Rectal smooth muscle tissue (tissue), 1 donor: Measurements from ENCODE around the gene PNMA8B.
A peak's percentile ranks its signal among the peaks of the same experiment; 100 is the strongest.
"Not testable (repeated sequence)": the region's sequence is repeated elsewhere in the genome, so short reads cannot be mapped to it uniquely, and the experiment has no call there.

Experiments used
- H3K27ac ChIP-seq: one replicate; pipeline ENCODE4 v1.7.0; 2013; ENCODE audit warnings: low read depth, low read length, inconsistent platforms
- H3K27me3 ChIP-seq: one replicate; pipeline ENCODE4 v1.7.0; 2013; ENCODE audit warnings: low read length; ENCODE audit not compliant: control insufficient read depth, insufficient read depth
- H3K36me3 ChIP-seq: one replicate; pipeline ENCODE4 v1.7.0; 2013; ENCODE audit warnings: low read length; ENCODE audit not compliant: control insufficient read depth, insufficient read depth
- H3K4me1 ChIP-seq: one replicate; pipeline ENCODE4 v1.7.0; 2013; ENCODE audit warnings: low read length; ENCODE audit not compliant: control insufficient read depth, insufficient read depth
- H3K4me3 ChIP-seq: one replicate; pipeline ENCODE4 v1.7.0; 2013; ENCODE audit warnings: low read length
- H3K9ac ChIP-seq: one replicate; pipeline ENCODE4 v1.7.0; 2013; ENCODE audit warnings: low read length

PNMA8B gene

DNA sequence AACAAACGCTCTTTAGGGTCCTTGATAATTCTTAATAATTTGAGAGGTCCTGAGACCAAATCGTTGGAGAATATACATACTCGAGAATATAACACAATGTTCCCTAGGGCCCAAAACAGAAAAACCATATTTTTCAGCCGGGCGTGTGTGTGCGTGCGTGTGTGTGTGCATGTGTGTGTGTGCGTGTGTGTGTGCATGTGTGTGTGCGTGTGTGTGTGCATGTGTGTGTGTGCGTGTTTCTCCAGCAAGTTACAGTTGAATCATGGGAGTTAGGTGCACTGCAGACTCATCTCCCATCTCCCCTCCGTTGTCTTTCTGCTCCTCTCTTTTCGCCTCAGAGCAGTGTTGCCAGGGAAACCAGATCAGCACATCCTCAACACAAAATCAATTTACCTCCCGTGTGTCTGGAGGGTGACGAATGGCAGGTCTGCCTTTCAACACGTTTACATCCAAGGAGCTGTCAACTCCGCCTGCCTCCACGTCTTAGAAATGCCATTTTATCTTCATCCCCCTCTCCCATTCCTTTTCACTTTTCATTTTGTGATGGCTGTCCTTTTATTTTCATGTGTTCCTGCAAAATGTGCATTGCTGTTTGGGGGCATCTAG, 8.3 kb upstream of the PNMA8B start:
- no peak overlapping the region for H3K9ac ChIP-seq

DNA sequence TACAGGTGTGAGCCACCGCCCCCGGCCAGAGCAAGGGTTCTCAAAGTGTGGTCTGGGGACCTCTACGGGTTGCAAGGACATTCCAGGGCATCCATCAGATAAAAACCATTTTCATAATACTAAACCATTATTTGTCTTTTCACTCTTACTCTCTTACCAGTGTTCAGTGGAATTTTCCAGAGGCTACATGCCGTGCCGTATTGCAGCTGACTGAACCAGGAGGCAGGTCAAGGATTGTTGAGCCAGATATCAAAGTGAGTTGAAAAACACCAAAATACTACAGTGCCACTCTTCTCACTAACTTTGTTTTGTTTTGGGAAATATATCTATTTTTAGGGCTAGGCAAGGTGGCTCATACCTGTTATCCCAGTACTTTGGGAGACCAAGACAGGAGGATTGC, 7.2 kb upstream of the PNMA8B start:
- Histone ChIP-seq H3K27me3 (no peaks in the 10 kb centered on the region), H3K9ac (no peak overlapping the region), H3K27ac (no peak overlapping the region), H3K4me1 (no peaks in the 10 kb centered on the region), H3K36me3 (no peaks in the 10 kb centered on the region), H3K4me3 (no peak overlapping the region)

More for the DNA sequence above, 8.3 kb upstream of the PNMA8B start:
- Histone ChIP-seq H3K27ac (no peak overlapping the region), H3K27me3 (no peaks in the 10 kb centered on the region), H3K4me3 (no peak overlapping the region), H3K4me1 (no peaks in the 10 kb centered on the region), H3K36me3 (no peaks in the 10 kb centered on the region)

DNA sequence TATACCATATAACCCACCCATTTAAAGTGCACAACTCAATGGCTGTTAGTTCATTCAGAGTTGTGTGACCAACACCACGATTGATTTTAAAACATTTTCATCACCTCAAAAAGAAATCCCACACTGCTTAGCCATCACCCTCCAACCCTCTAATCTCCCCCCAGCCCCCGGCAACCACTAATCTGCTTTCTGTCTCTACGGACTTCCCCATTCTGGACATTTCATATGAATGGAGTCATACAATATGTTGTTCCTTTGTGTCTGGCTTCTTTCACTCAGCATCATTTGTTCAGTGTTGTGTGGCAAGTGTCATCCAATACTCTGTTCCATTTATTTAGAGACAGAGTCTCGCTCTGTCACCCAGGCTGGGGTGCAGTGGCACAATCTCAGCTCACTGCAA, 4.0 kb upstream of the PNMA8B start:
- no peaks in the 10 kb centered on the region for H3K27me3 ChIP-seq
- H3K4me3 ChIP-seq, result no peak overlapping the region
- H3K27ac ChIP-seq, result no peak overlapping the region
- no peaks in the 10 kb centered on the region for H3K36me3 ChIP-seq
- no peaks in the 10 kb centered on the region for H3K4me1 ChIP-seq
- H3K9ac ChIP-seq, result no peak overlapping the region

DNA sequence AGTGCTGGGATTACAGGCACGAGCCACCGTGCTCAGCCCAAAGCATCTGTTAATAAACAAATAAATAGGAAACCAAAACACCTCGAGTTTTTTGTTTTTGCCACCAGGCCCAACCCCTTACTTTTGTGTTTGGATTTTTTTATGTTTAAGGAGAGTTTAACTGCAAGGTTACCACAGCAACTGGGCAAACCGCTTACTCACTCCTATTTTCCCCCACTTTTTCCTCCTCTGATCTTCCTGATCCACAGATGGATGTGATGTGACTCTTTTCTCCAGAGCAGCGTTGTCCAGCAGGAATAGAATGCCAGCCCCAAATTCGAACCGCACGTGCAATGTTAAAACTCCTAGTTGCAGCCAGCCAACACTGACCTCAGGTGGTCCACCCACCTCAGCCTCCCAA, 2.1 kb upstream of the PNMA8B start:
- Histone ChIP-seq H3K27ac (no peak overlapping the region), H3K27me3 (no peaks in the 10 kb centered on the region), H3K4me3 (no peak overlapping the region), H3K4me1 (peaks cover 3% of the 10 kb centered on the region), H3K36me3 (no peaks in the 10 kb centered on the region), H3K9ac (no peak overlapping the region)

DNA sequence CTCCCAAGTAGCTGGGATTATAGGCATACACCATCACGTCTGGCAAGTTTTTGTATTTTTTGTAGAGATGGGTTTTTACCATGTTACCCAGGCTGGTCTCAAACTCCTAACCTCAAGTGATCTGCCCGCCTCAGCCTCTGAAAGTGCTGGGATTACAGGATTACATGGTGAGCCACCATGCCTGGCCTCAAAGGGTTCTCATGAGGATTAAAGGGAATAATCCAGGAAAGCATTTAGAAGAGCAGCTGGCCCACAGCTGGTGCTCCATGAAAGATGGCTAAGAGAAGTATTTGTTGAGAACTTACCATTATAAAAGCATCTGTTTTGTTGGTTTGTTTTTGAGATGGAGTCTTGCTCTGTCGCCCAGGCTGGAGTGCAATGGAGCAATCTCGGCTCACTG, 1.2 kb upstream of the PNMA8B start:
- H3K9ac ChIP-seq, H3K4me1 ChIP-seq, H3K36me3 ChIP-seq, H3K4me3 ChIP-seq, H3K27ac ChIP-seq, H3K27me3 ChIP-seq: not testable (repeated sequence)

DNA sequence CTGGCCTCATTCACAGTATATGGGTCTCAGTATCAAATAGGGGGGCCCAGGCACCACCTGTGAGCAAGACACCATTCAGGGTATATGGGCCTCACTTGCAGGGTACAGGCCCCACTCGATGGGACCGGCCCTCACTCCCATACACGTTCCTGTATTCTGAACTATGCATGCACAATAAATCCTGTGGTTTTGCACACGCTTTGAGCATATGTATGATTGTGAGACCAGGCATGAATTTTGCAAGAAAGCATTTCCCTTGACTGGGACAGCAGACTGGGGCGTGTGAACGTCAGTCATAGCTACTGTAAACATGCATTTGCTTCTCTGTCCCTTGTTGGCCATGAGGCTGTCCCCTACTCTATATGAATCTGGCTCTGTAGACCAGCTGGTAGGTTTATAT, 637 bp upstream of the PNMA8B start:
- H3K9ac ChIP-seq, result no peak overlapping the region
- H3K4me1 ChIP-seq, result peaks cover 3% of the 10 kb centered on the region
- H3K27ac ChIP-seq, result no peak overlapping the region
- H3K36me3 ChIP-seq, result no peaks in the 10 kb centered on the region
- no peaks in the 10 kb centered on the region for H3K27me3 ChIP-seq
- H3K4me3 ChIP-seq, result no peak overlapping the region

DNA sequence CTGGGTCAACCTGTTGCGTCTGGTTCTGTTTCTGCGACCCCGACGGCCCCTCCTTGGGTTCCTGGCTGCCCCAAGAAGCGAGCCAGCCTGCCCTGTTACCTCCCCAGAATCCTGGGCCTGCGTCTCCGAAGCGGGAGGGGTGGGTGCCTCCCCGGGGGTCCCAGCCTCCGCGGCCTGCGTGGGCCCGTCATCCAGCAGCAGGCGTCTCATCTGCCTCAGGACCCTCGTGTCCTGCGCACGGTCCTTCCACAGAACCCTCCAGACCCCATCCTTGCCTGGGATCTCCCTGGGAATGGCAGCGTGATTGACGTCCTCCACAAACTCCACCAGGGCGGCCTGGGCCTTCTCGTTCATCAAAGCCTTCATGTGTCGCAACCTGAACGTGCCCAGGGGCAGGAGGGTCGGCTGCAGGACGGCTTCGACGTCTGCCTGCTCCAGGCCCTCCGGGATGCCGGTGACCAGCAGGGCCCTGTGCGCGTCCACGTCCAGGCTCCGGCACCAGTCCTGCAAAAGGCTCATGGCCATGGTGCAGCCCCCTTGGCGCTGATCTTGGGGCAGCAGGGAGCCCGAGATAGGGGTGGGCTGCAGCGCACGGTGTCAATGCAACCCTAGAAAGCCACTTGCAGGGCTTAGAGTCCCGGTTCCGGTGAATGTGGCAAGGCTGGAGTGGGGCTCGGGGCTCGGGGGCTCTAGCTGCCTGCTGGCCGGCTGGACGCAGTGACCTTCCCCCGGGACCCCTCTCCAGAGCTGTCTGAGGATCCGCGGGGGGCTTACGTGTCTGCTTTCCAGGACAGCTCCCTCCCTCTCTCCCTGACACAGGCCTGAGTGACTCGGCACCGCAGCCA, 504 bp downstream of the PNMA8B start:
- Histone ChIP-seq H3K36me3 (no peaks in the 10 kb centered on the region), H3K27me3 (peaks cover 3% of the 10 kb centered on the region), H3K27ac (no peak overlapping the region), H3K4me3 (peak overlapping the region; percentile 63), H3K4me1 (peaks cover 3% of the 10 kb centered on the region), H3K9ac (no peak overlapping the region)

DNA sequence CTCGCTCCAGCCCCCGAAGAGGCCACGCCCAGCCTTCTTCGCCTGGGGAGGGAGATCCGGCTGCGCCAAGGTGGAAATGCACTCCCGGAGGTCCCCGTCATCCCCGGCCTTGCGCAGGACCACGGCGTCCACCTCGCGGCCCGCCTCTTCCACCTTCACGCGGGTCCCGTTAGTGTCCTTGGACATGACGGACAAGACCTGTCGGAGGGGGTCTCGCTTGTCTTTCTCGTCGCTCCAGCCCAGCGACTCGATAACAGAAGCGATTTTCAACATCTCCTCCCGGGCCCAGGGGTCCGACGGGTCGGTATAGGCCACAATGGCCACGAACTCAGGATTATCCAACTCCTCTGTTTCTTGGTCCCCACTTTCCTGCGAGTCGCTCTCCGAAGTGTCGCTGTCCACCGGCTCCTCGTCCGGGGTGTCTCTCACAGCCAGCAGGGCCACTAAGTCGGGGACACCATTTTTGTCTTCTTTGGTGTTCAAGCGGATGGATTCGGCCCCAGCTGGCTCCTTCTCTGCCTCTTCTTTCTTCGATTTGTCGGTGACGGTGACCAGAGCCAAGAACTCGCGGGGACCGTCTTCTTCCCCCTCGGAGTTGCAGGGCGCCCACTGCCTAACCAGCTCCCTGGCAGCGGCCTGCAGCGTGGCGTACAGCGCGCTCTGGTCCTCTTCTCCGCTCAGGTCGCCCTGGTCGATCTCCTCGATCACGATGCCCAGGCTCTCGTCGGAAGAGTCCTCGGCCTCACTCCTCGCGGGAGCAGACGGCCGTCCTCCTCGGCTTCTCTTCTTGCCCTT, 1.3 kb downstream of the PNMA8B start:
- peaks cover 3% of the 10 kb centered on the region for H3K4me1 ChIP-seq
- no peaks in the 10 kb centered on the region for H3K36me3 ChIP-seq
- H3K4me3 ChIP-seq, result peak overlapping the region; percentile 61
- H3K9ac ChIP-seq, result no peak overlapping the region
- no peak overlapping the region for H3K27ac ChIP-seq
- H3K27me3 ChIP-seq, result peaks cover 7% of the 10 kb centered on the region

DNA sequence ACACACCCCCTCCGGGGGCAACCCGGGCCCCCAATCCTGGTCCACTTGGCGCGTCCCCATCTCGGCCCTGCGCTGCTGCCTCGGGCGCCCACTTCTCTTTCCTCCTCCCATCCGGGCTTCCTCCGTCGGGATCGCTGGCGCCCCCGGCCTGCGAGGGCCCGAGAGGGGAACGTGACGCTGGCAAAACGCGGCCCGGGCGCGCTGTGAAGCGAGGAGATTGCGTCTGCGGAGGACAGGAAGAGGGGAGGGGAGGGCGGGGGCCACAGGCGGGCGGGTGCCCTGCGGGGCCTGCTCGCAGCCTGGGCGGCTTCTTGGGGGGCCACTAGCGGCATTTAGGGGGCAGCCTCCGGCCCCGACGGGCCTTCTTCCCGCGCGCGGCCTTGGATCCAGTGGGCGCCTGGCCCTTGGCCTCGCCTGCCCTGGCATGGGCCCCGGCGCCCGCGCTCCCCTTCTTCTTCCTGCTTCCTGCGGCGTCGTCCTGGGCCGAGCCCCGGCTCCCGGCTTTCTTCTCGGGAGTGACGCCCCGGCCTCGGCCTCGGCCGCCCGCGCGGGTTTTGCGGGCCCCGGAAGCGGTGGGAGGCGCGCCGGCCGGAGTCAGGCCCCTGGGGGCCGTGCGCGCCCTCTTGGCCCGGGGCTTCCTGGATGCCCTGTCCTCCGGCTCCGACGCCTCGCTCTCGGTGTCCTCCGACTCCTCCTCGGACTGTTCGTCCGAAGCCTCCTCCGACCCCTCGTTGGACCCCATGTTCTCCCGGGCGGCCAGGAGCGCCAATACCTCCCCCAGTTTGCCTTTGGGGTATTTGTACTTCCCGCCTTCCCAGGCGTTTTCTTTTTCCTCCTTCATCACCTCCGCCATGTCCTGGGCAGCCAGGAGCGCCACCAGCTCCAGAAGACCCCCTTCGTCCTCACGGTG, 2.2 kb downstream of the PNMA8B start:
- no peak overlapping the region for H3K27ac ChIP-seq
- H3K27me3 ChIP-seq, result peaks cover 12% of the 10 kb centered on the region
- peak overlapping the region; percentile 61 for H3K4me3 ChIP-seq
- peak overlapping the region; percentile 30 for H3K9ac ChIP-seq
- H3K4me1 ChIP-seq, result peaks cover 3% of the 10 kb centered on the region
- no peaks in the 10 kb centered on the region for H3K36me3 ChIP-seq

DNA sequence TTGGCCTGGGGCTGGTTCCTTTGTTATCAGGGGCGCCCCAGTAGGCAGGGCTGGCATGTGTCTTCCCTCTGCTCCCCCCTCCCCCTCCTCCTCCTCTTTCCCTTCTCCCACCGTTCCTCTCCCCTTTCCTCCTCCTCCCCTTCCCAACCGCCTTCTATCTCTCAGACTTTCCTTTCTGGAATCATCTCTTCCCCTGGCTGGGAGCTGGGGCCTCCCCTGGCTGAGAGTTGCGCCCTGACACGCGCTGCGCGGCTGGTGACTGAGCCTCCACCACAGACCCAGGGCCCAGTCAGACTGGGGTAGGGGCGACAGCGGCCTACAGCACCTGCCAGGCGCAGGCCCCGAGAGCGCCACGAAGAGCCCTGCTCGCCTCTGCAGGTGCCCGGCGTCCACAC, 2.8 kb downstream of the PNMA8B start:
- H3K9ac ChIP-seq, result peak overlapping the region; percentile 30
- peak overlapping the region; percentile 61 for H3K4me3 ChIP-seq
- no peak overlapping the region for H3K27ac ChIP-seq
- no peaks in the 10 kb centered on the region for H3K36me3 ChIP-seq
- peaks cover 3% of the 10 kb centered on the region for H3K4me1 ChIP-seq
- H3K27me3 ChIP-seq, result peaks cover 18% of the 10 kb centered on the region

DNA sequence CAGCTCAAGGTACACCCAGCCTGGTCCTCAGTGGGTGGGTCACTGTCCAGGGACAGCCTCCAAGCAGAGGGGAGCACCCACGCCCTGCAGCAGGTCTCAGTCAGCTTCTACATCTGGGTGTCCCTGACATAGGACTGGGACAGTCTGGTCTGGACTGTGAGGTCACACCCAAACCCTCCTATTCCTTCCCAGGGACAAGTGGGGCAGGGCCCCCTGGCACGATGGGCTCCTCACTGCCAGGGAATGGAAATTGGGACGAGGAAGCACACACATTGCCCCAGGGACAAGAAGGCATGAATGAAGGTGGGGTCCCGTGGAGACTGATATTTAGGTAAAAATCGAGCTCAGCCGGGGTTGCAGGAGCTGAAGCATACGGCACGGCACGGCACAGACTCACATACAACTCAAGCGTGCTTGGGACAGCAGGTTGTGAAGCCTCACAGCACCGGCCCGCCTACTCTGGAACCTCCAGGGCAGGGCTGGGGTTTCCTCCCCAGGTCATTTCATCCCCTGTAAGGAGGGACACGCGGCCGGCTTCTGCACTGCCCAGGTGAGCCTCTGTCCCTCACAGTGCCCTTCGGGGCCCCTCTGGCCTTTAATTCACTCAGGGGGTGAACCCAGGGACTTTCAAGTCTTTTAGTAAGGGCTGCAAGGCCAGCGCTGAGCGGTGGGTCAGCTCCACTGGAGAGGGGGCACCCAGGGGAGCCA, 3.5 kb downstream of the PNMA8B start:
- Histone ChIP-seq H3K27ac (no peak overlapping the region), H3K36me3 (no peaks in the 10 kb centered on the region), H3K4me1 (peaks cover 3% of the 10 kb centered on the region), H3K4me3 (no peak overlapping the region), H3K27me3 (peaks cover 24% of the 10 kb centered on the region), H3K9ac (no peak overlapping the region)
